Measurements from ENCODE around the gene ACBD6.
"Not testable (repeated sequence)": the region's sequence is repeated elsewhere in the genome, so short reads cannot be mapped to it uniquely, and the experiment has no call there.

The ACBD6 gene

DNA sequence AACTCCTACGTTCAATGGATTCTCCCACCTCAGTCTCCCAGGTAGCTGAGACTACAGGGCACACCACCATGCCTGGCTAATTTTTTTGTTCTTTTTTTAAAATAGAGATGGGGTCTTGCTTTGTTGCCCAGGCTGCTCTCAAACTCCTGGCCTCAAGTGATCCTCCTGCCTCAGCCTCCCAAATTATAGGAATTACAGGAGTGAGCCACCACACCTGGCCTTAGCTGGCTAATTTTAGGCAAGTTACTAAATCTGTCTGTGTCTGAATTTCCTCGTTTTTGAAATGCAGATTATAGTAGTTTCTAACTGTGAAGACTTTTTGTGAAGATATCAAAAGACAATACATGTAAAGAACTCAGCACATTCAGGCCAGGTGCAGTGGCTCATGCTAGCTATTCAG lies 13.7 kb downstream of the ACBD6 start:
- DNase-seq: no peak

GRCh38 chr1:180486092-180486491 lies 16.3 kb downstream of the ACBD6 start:
- no peak for DNase-seq

DNA sequence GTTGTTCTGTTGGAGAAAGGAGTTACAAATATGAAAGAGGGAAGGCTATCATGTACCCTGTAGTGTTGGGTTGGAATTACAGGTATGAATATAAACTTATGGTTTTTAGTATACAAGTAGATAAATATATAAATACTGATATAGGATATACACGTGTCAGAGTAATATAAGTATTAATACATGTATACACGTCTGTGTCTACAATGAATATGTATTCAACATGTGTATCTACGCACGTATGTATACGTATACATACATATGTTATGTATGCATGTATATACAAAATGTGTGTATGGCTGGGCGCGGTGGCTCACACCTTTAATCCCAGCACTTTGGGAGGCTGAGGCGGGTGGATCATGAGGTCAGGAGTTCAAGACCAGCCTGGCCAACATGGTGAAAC lies 17.9 kb downstream of the ACBD6 start:
- no peak for DNase-seq

DNA sequence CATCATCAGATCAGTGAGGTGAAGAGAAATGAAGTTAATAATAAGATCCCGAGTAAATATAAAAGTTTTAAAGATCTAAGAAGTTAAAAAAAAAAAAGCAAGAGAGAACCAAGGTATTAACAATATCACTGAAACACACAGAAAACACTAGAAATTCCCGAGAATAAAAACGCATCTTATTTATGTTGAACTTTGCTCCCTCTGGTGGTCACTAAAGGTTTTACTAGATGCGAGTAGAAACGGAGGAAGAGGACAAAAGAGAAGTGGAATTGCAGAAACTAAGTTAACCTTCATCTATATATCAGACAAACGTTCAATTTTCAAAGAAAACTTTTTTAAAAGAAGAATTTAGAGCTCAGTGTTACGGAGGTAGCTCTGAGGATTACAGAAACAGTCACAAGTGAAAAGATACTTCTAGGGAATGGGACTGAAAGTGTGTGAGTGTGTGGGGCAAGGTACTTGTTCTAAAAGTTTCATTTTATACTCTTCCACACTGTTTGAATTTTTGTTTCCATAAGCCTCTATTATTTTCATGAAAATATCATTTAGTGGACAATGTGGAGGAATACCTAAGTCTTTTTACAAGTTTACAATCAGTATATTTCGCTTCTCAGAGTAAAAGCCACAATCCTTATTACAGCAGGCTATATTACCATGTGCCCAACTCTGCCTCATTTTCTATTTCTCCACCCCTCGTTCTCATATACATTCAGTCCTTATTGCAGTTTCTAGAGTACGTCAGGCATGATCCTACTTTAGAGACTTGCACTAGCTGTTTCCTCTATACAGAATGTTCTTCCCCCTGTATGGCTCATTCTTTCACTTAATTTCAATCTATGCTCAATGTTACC lies 19.7 kb downstream of the ACBD6 start:
- no peak for DNase-seq

- no peak for DNase-seq
Measured at GRCh38 chr1:180470031-180470430, 32.3 kb downstream of the ACBD6 start.

- no peak for DNase-seq
Measured at GRCh38 chr1:180468311-180468710, 34.1 kb downstream of the ACBD6 start.

DNA sequence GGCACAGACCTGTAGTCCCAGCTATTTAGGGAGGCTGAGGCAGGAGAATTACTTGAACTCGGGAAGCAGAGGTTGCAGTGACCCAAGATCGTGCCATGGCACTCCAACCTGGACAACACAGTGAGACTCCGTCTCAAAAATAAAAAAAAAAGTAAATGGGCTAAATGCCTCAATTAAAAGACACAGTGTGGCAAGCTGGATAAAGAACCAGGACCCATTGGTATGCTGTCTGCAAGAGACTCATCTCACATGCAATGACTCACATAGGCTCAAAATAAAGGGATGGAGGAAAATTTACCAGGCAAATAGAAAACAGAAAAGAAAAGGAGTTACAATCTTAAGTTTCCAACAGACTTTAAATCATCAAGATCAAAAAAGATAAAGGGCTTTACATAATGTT lies 40.3 kb downstream of the ACBD6 start:
- no peak for DNase-seq

DNA sequence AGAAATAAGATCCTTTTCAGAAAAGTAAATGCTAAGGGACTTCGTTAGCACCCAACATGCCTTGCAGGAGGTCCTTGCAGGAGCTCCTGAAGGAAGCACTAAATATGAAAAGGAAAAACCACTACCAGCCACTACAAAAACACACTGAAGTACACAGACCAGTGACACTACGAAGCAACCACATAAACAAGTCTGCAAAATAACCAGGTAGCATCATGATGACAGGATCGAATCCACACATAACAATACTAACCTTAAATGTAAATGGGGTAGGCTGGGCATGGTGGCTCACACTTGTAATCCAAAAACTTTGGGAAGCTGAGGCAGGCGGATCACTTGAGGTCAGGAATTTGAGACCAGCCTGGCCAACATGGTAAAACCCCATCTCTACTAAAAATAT lies 40.7 kb downstream of the ACBD6 start:
- DNase-seq: not testable (repeated sequence)

- DNase-seq: no peak
Measured at GRCh38 chr1:180458807-180459206, 43.6 kb downstream of the ACBD6 start.

- no peak for DNase-seq
Measured at GRCh38 chr1:180456191-180456590, 46.2 kb downstream of the ACBD6 start.

GRCh38 chr1:180451504-180451903 lies 50.9 kb downstream of the ACBD6 start:
- DNase-seq: no peak

DNA sequence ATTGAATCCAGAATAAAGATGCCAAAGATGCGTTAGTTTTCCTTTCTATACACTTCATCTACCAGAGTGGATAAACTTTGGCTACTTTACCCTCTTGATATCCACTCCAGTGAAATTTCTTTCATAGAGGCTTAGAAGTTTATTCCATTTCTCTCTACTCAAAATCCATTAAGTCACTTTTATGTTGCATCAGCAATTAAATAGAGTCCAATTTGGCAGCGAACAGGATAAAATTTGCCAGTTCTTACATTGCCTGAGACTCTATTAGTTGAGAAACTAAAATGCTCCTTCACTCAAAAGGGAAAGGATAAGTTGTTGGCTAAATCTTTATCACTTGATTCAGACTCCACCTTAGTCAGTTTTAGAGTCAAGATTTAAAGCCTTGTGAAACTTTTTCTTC lies 57.9 kb downstream of the ACBD6 start:
- no peak for DNase-seq

GRCh38 chr1:180440335-180440734 lies 62.0 kb downstream of the ACBD6 start:
- DNase-seq: no peak

DNA sequence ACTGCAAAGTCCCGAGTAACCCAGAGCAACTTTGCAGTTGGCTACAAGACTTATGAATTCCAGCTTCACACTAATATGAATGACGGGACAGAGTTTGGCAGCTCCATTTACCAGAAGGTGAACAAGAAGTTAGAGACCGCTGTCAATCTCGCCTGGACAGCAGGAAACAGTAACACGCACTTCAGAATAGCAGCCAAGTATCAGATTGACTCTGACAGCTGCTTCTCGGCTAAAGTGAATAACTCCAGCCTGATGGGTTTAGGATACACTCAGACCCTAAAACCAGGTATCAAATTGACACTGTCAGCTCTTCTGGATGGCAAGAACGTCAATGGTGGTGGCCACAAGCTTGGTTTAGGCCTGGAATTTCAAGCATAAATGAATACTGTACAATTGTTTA lies 66.8 kb downstream of the ACBD6 start:
- DNase-seq: no peak

GRCh38 chr1:180433873-180434272 lies 68.5 kb downstream of the ACBD6 start:
- no peak for DNase-seq

DNA sequence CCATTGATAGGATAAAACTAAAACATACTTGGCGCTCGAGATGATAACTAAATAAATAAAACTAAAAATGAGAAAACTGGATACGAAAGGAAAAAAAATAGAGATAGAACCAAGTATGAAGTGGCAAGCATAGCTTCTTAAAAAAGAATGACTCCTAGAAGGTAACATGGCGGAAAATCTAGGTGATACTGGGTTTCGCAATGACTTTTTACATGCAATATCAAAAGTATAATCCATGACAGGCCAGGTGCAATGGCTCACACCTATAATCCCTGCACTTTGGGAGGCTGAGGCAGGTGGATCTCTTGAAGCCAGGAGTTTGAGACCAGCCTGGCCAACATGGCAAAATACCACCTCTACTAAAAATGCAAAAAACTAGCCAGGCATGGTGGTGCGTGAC lies 70.7 kb downstream of the ACBD6 start:
- DNase-seq: no peak

DNA sequence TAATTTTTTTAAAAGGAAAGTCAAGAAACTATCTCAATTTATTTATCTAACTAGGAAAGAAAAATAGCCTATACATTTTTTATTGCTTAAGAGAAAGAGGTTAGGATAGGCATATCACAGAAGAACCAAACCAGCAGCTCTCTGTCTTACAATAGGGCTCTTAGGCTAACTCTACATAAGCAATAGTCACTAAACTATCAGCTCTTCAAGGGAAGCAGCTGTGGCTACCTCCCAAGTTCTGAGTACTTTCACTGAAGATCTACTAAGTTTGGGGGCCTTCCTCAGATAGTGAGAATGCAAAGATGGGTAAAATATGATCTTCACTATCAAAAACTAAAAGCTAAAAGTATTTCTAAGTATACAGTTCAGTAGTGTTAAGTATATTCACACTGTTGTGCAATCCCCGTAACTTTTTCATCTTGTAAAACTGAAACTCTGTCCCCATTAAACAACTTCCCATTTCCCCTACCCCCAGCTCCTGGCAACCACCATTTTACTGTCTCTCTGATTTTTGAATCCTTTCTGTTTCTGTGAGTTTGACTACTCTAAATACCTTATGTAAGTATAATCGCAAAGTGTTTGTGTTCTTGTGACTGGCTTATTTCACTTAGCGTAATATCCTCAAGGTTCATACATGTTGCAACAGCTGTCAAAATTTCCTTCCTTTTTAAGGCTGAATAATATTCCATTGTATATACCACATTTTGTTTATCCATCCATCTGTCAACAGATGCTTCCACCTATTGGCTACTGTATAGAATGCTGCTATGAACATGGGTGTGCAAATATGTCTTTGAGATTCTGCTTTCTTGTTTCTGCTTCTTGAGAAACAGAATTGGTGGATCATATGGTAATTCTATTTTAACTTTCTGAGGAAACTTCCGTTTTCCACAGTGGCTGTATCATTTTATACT lies 73.3 kb downstream of the ACBD6 start:
- DNase-seq: no peak

- no peak for DNase-seq
Measured at GRCh38 chr1:180425952-180426351, 76.4 kb downstream of the ACBD6 start.

GRCh38 chr1:180424848-180425457 lies 77.4 kb downstream of the ACBD6 start:
- DNase-seq: peak; percentile 81

DNA sequence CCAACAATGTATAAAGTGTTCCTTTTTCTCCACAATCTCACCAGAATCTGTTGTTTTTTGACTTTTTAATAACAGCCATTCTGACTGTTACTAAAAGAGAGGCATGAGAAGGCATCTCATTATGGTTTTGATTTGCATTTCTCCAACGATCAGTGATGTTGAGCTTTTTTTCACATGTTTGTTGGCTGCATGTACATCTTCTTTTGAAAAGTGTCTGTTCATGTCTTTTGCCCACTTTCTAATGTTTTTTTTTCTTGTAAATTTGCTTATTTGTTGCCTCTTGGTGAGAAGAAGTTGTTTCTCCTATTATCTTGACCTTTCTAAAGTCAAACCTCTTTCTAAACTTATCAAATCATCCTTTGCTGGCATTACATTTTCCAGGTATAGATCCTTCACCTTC lies 80.8 kb downstream of the ACBD6 start:
- DNase-seq: no peak

- not testable (repeated sequence) for DNase-seq
Measured at GRCh38 chr1:180421145-180421544, 81.2 kb downstream of the ACBD6 start.

- no peak for DNase-seq
Measured at GRCh38 chr1:180415985-180416633, 86.3 kb downstream of the ACBD6 start.

- DNase-seq: no peak
Measured at GRCh38 chr1:180415236-180415848, 87.0 kb downstream of the ACBD6 start.
